Neural progenitor cell (in vitro differentiated cells): ENCODE measurements around the gene PLEKHS1. TPM values are rescaled to one million over a fixed set of nuclear protein-coding genes. Genes with fewer than 3 reads are reported as not detected.

Experiments
- DNase-seq: peaks from one replicate; pipeline ENCODE4 v3.0.0-alpha.2; 2016; ENCODE audit warnings: low spot score
- H2AFZ ChIP-seq: fragments of 200-600 bp; sonication (generic); replicated peaks from 2 replicates; pipeline ENCODE4 v1.6.1; 2016; ENCODE audit warnings: antibody characterized with exemption
- H3F3A ChIP-seq: fragments of 200-600 bp; sonication (generic); 2 replicates; pipeline ENCODE4 v1.6.1; 2016; ENCODE audit warnings: antibody characterized with exemption, low read depth
- H3K27ac ChIP-seq: fragments of 200-600 bp; sonication (generic); 2 replicates; pipeline ENCODE4 v1.5.1; 2016; ENCODE audit warnings: mild to moderate bottlenecking
- H3K27me3 ChIP-seq: fragments of 200-600 bp; sonication (generic); 2 replicates; pipeline ENCODE4 v1.6.1; 2016; ENCODE audit warnings: mild to moderate bottlenecking, moderate library complexity
- H3K36me3 ChIP-seq: fragments of 200-600 bp; sonication (generic); 2 replicates; pipeline ENCODE4 v1.5.1; 2016
- H3K4me1 ChIP-seq: fragments of 200-600 bp; sonication (generic); 2 replicates; pipeline ENCODE4 v1.6.1; 2016; ENCODE audit warnings: mixed run types
- H3K4me2 ChIP-seq: fragments of 200-600 bp; sonication (generic); 2 replicates; pipeline ENCODE4 v1.6.1; 2016
- H3K4me3 ChIP-seq: fragments of 200-600 bp; sonication (generic); 2 replicates; pipeline ENCODE4 v1.5.1; 2016
- H3K79me2 ChIP-seq: fragments of 200-600 bp; sonication (generic); 2 replicates; pipeline ENCODE4 v1.6.1; 2016; ENCODE audit warnings: low read depth
- H3K9ac ChIP-seq: fragments of 200-600 bp; sonication (generic); 2 replicates; pipeline ENCODE4 v1.6.1; 2016
- H3K9me3 ChIP-seq: fragments of 200-600 bp; sonication (generic); 2 replicates; pipeline ENCODE4 v1.5.1; 2016; ENCODE audit warnings: low read depth
- H4K20me1 ChIP-seq: fragments of 200-600 bp; sonication (generic); 2 replicates; pipeline ENCODE4 v1.6.1; 2016; ENCODE audit warnings: low read depth
- H3K27ac Mint-ChIP-seq: 3 replicates; pipeline ENCODE4 v1.8.0; 2021; ENCODE audit warnings: mixed read lengths
- H3K27me3 Mint-ChIP-seq: 2 replicates; pipeline ENCODE4 v1.8.0; 2022; ENCODE audit warnings: low read depth, mild to moderate bottlenecking, inconsistent platforms, moderate library complexity, mixed read lengths; ENCODE audit not compliant: insufficient read depth
- H3K36me3 Mint-ChIP-seq: 3 replicates; pipeline ENCODE4 v1.8.0; 2021; ENCODE audit warnings: mixed read lengths
- H3K4me1 Mint-ChIP-seq: 3 replicates; pipeline ENCODE4 v1.8.0; 2021; ENCODE audit warnings: mixed read lengths
- H3K4me3 Mint-ChIP-seq: 3 replicates; pipeline ENCODE4 v1.8.0; 2021; ENCODE audit warnings: mild to moderate bottlenecking, moderate library complexity, mixed read lengths
- H3K9me3 Mint-ChIP-seq: 3 replicates; pipeline ENCODE4 v1.8.0; 2020; ENCODE audit warnings: mixed read lengths
- EZH2 ChIP-seq: fragments of 200-600 bp; sonication (generic); IDR thresholded peaks from 2 replicates; pipeline ENCODE4 v1.6.1; 2017; ENCODE audit warnings: antibody characterized with exemption, mild to moderate bottlenecking, moderate library complexity
- EZH2phosphoT487 ChIP-seq: fragments of 200-600 bp; sonication (generic); IDR thresholded peaks from 2 replicates; pipeline ENCODE4 v1.6.1; 2017; ENCODE audit warnings: antibody characterized with exemption
- total RNA-seq: library from RNA; depleted of rRNA; stranded (reverse); fragments of >200 nt; gene quantifications from 2 replicates; pipeline ENCODE4 v1.2.3, GENCODE V29; 2015; ENCODE audit warnings: low replicate concordance
- TF ChIP-seq, protein P1 (sequence below): fragments of 200-600 bp; sonication (generic); IDR thresholded peaks from 2 replicates; pipeline ENCODE4 v1.5.1; 2017; ENCODE audit warnings: antibody characterized with exemption, mild to moderate bottlenecking

PLEKHS1 gene
- total RNA-seq, 1 donor from 2014 or later: not detected

DNA sequence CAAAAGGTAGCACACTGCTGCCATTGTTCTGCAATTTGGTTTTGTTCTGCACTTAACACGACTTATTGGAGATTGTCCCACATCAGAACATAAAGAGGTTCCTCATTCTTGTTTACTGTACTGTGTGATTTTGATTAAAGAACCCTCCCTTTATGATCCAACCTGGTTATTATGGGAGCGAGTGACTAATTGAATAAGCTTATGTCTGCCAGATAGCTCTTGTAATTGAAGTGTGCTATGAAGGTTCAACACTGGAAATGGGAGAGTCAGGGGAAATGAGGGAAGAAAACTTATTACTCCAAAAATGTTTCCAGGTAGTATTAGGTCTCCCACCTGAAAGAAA, 37.9 kb upstream of the PLEKHS1 start:
- TF ChIP-seq EZH2phosphoT487 (no peak), EZH2 (no peak)
- TF ChIP-seq, protein P1, sequence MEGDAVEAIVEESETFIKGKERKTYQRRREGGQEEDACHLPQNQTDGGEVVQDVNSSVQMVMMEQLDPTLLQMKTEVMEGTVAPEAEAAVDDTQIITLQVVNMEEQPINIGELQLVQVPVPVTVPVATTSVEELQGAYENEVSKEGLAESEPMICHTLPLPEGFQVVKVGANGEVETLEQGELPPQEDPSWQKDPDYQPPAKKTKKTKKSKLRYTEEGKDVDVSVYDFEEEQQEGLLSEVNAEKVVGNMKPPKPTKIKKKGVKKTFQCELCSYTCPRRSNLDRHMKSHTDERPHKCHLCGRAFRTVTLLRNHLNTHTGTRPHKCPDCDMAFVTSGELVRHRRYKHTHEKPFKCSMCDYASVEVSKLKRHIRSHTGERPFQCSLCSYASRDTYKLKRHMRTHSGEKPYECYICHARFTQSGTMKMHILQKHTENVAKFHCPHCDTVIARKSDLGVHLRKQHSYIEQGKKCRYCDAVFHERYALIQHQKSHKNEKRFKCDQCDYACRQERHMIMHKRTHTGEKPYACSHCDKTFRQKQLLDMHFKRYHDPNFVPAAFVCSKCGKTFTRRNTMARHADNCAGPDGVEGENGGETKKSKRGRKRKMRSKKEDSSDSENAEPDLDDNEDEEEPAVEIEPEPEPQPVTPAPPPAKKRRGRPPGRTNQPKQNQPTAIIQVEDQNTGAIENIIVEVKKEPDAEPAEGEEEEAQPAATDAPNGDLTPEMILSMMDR: no peak
- Histone ChIP-seq H2AFZ (no peak overlapping the region), H4K20me1 (peaks cover 7% of the 10 kb centered on the region)

DNA sequence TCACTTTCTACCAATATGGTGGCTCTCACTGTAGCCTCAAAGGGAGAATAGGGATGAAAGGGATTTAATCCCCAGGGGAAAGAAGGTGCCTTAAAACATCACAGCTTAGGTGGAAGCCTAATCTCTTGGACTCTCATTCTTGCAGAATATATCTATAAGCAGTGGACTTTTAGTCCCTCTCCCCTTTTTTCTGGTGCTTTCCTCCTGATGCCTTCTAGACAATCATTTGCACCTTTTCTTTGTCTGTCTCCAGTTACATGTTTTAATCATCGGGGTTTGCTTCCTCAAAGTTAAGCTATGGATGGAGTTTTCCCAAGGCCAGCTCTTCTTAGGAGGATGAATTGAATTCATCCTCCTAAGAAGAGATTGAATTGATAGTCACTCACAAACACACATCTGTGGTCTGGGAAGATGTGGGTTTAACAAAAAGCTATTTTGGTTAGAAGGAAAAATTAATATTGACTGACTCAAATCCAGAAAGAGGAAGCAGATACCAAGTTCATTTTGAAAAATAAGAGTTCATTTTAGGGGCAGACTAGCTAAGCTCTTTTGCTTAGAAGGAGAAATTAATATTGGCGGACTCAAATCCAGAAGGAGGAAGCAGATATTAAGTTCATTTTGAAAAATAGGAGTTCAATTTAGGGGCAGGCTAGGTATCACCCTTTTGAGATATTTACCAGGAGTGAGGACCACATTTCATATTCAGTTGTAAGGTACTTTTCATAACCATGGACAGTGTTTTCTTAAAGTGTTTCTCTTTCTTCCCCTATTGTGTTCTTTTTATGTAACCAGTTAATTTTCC, 35.2 kb upstream of the PLEKHS1 start:
- Mint-ChIP-seq H3K27me3 (no peaks in the 10 kb centered on the region), H3K9me3 (no peaks in the 10 kb centered on the region), H3K4me3 (no peak overlapping the region), H3K27ac (no peak overlapping the region), H3K4me1 (peaks cover 9% of the 10 kb centered on the region), H3K36me3 (peaks cover 24% of the 10 kb centered on the region)
- DNase-seq: no peak
- TF ChIP-seq, protein P1: no peak
- TF ChIP-seq EZH2: no peak
- Histone ChIP-seq H3K36me3 (no peaks in the 10 kb centered on the region), H3K4me2 (no peak overlapping the region), H3F3A (peaks cover 6% of the 10 kb centered on the region), H2AFZ (no peak overlapping the region), H3K4me3 (no peak overlapping the region), H3K79me2 (no peaks in the 10 kb centered on the region), H3K4me1 (peaks cover 11% of the 10 kb centered on the region), H3K27me3 (no peaks in the 10 kb centered on the region), H4K20me1 (peaks cover under 1% of the 10 kb centered on the region), H3K9ac (no peak overlapping the region), H3K9me3 (no peaks in the 10 kb centered on the region), H3K27ac (no peak overlapping the region)

More for the DNA sequence above, 37.9 kb upstream of the PLEKHS1 start:
- Histone ChIP-seq H3K79me2 (no peaks in the 10 kb centered on the region), H3F3A (peaks cover 19% of the 10 kb centered on the region), H3K4me3 (no peak overlapping the region), H3K36me3 (no peaks in the 10 kb centered on the region), H3K9ac (no peak overlapping the region), H3K27me3 (no peaks in the 10 kb centered on the region), H3K4me2 (no peak overlapping the region), H3K4me1 (peaks cover 36% of the 10 kb centered on the region), H3K9me3 (no peaks in the 10 kb centered on the region), H3K27ac (no peak overlapping the region)
- no peaks in the 10 kb centered on the region for H3K9me3 Mint-ChIP-seq
- no peak overlapping the region for H3K27ac Mint-ChIP-seq
- H3K4me3 Mint-ChIP-seq: no peak overlapping the region
- H3K36me3 Mint-ChIP-seq: peaks cover 13% of the 10 kb centered on the region
- DNase-seq: no peak
- peaks cover 35% of the 10 kb centered on the region for H3K4me1 Mint-ChIP-seq
- H3K27me3 Mint-ChIP-seq: no peaks in the 10 kb centered on the region

DNA sequence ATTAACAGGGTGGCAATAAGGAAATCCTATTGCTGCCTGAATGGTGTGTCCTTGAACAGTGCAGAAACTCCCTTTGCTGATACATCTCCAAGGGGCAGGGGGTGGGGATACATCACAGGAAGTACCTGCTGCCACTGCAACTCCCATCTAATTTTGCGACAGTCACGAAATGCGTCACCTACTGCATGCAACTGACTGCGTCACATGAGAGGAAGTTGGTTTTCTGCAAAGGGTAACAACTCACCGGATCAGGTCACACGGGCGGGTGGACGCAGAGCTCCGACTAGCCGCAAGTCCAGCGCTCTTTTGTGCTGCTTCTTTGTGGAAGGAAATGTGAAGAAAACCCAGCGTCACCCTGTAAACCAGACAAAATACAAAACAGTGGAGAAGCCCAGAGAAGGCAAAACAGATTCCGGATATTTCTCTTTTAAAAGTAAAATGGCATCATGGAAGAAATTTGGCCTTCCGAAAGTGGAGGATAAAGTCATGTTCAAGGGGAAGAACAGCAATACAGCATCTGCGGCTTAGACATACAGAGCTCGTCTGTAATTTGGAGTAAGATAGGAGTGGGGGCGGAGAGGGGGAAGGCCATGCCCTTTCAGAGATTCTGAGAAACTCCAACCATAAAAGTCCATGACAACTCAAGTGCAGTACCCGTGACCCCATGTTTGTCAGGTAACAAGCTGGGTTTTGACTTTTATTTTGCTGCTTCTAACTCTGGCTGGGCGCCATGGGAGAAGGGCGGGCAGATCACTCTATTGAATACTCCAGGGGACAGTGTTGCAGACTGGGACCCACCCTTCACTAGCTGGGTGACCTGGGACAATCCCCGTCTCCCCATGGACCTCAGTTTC, 32.3 kb upstream of the PLEKHS1 start:
- Histone ChIP-seq H3K9me3 (no peaks in the 10 kb centered on the region), H3K4me3 (no peak overlapping the region), H2AFZ (no peak overlapping the region), H3K9ac (no peak overlapping the region), H3K4me1 (no peaks in the 10 kb centered on the region), H4K20me1 (no peaks in the 10 kb centered on the region), H3K27ac (no peak overlapping the region), H3K36me3 (no peaks in the 10 kb centered on the region), H3K79me2 (no peaks in the 10 kb centered on the region), H3K4me2 (no peak overlapping the region), H3F3A (no peaks in the 10 kb centered on the region), H3K27me3 (no peaks in the 10 kb centered on the region)
- H3K27ac Mint-ChIP-seq: no peak overlapping the region
- no peak for DNase-seq
- no peak for TF ChIP-seq EZH2
- TF ChIP-seq, protein P1: no peak
- TF ChIP-seq EZH2phosphoT487: no peak
- H3K4me3 Mint-ChIP-seq: no peak overlapping the region
- H3K36me3 Mint-ChIP-seq: peaks cover 28% of the 10 kb centered on the region
- H3K9me3 Mint-ChIP-seq: no peaks in the 10 kb centered on the region
- no peaks in the 10 kb centered on the region for H3K4me1 Mint-ChIP-seq
- H3K27me3 Mint-ChIP-seq: no peaks in the 10 kb centered on the region
